ENCODE results near the gene PLEKHF1.
"Not testable (repeated sequence)": the region's sequence is repeated elsewhere in the genome, so short reads cannot be mapped to it uniquely, and the experiment has no call there.

The PLEKHF1 gene

GRCh38 chr19:29625186-29625651 lies 40.0 kb upstream of the PLEKHF1 start:
- H3K4me3 ChIP-seq (ENCODE audit: low read length), result no peak overlapping the region
- no peaks in the 10 kb centered on the region for H3K36me3 ChIP-seq (ENCODE audit: insufficient read depth, low read depth, low read length)
- no peak overlapping the region for H3K27ac ChIP-seq (ENCODE audit: low read length)
- no peaks in the 10 kb centered on the region; the same call in 1 of the 2 replicates for H3K4me1 ChIP-seq (ENCODE audit: insufficient read depth, low read length)
- no peaks in the 10 kb centered on the region; the same call in 1 of the 2 replicates for H3K27me3 ChIP-seq (ENCODE audit: insufficient read depth, low read length)
- H3K9me3 ChIP-seq (ENCODE audit: insufficient read depth, low read depth, low read length), result no peaks in the 10 kb centered on the region
- peak overlapping the region; percentile 41; the same call in 1 of the 2 replicates for H3K9ac ChIP-seq (ENCODE audit: low read depth, low read length)

- Histone ChIP-seq H3K27ac (ENCODE audit: low read length) (no peak overlapping the region), H3K4me1 (ENCODE audit: insufficient read depth, low read length) (no peaks in the 10 kb centered on the region; the same call in 1 of the 2 replicates), H3K36me3 (ENCODE audit: insufficient read depth, low read depth, low read length) (no peaks in the 10 kb centered on the region), H3K9me3 (ENCODE audit: insufficient read depth, low read depth, low read length) (no peaks in the 10 kb centered on the region), H3K4me3 (ENCODE audit: low read length) (no peak overlapping the region), H3K9ac (ENCODE audit: low read depth, low read length) (no peak overlapping the region), H3K27me3 (ENCODE audit: insufficient read depth, low read length) (no peaks in the 10 kb centered on the region)
Measured at GRCh38 chr19:29626386-29626785, 38.9 kb upstream of the PLEKHF1 start.

- H3K4me3 ChIP-seq (ENCODE audit: low read length); H3K27me3 ChIP-seq (ENCODE audit: insufficient read depth, low read length); H3K27ac ChIP-seq (ENCODE audit: low read length); H3K36me3 ChIP-seq (ENCODE audit: insufficient read depth, low read depth, low read length); H3K9me3 ChIP-seq (ENCODE audit: insufficient read depth, low read depth, low read length); H3K4me1 ChIP-seq (ENCODE audit: insufficient read depth, low read length); H3K9ac ChIP-seq (ENCODE audit: low read depth, low read length): not testable (repeated sequence)
Measured at GRCh38 chr19:29626832-29627231, 38.4 kb upstream of the PLEKHF1 start.

- Histone ChIP-seq H3K27me3 (ENCODE audit: insufficient read depth, low read length) (no peaks in the 10 kb centered on the region), H3K9me3 (ENCODE audit: insufficient read depth, low read depth, low read length) (no peaks in the 10 kb centered on the region), H3K36me3 (ENCODE audit: insufficient read depth, low read depth, low read length) (no peaks in the 10 kb centered on the region), H3K9ac (ENCODE audit: low read depth, low read length) (no peak overlapping the region), H3K27ac (ENCODE audit: low read length) (no peak overlapping the region), H3K4me1 (ENCODE audit: insufficient read depth, low read length) (no peaks in the 10 kb centered on the region; the same call in 1 of the 2 replicates), H3K4me3 (ENCODE audit: low read length) (no peak overlapping the region)
Measured at GRCh38 chr19:29628661-29629385, 36.4 kb upstream of the PLEKHF1 start.

- H3K9me3 ChIP-seq (ENCODE audit: insufficient read depth, low read depth, low read length), result no peaks in the 10 kb centered on the region
- no peaks in the 10 kb centered on the region for H3K36me3 ChIP-seq (ENCODE audit: insufficient read depth, low read depth, low read length)
- H3K4me1 ChIP-seq (ENCODE audit: insufficient read depth, low read length), result no peaks in the 10 kb centered on the region; the same call in 1 of the 2 replicates
- no peaks in the 10 kb centered on the region for H3K27me3 ChIP-seq (ENCODE audit: insufficient read depth, low read length)
- no peak overlapping the region for H3K9ac ChIP-seq (ENCODE audit: low read depth, low read length)
- no peak overlapping the region for H3K27ac ChIP-seq (ENCODE audit: low read length)
- no peak overlapping the region for H3K4me3 ChIP-seq (ENCODE audit: low read length)
Measured at GRCh38 chr19:29629836-29630534, 35.3 kb upstream of the PLEKHF1 start.

- Histone ChIP-seq H3K36me3 (ENCODE audit: insufficient read depth, low read depth, low read length) (no peaks in the 10 kb centered on the region), H3K9ac (ENCODE audit: low read depth, low read length) (no peak overlapping the region), H3K4me3 (ENCODE audit: low read length) (no peak overlapping the region), H3K4me1 (ENCODE audit: insufficient read depth, low read length) (no peaks in the 10 kb centered on the region; the same call in 1 of the 2 replicates), H3K9me3 (ENCODE audit: insufficient read depth, low read depth, low read length) (no peaks in the 10 kb centered on the region), H3K27me3 (ENCODE audit: insufficient read depth, low read length) (no peaks in the 10 kb centered on the region), H3K27ac (ENCODE audit: low read length) (no peak overlapping the region)
Measured at GRCh38 chr19:29630655-29631054, 34.6 kb upstream of the PLEKHF1 start.

- Histone ChIP-seq H3K9ac (ENCODE audit: low read depth, low read length) (no peak overlapping the region), H3K9me3 (ENCODE audit: insufficient read depth, low read depth, low read length) (no peaks in the 10 kb centered on the region), H3K27ac (ENCODE audit: low read length) (no peak overlapping the region)
Measured at GRCh38 chr19:29631450-29631849, 33.8 kb upstream of the PLEKHF1 start.

GRCh38 chr19:29634002-29634401 lies 31.3 kb upstream of the PLEKHF1 start:
- Histone ChIP-seq H3K4me1 (ENCODE audit: insufficient read depth, low read length) (no peaks in the 10 kb centered on the region), H3K4me3 (ENCODE audit: low read length) (no peak overlapping the region), H3K36me3 (ENCODE audit: insufficient read depth, low read depth, low read length) (no peaks in the 10 kb centered on the region), H3K9ac (ENCODE audit: low read depth, low read length) (no peak overlapping the region), H3K27ac (ENCODE audit: low read length) (no peak overlapping the region), H3K27me3 (ENCODE audit: insufficient read depth, low read length) (no peaks in the 10 kb centered on the region), H3K9me3 (ENCODE audit: insufficient read depth, low read depth, low read length) (no peaks in the 10 kb centered on the region)

More at GRCh38 chr19:29631450-29631849, 33.8 kb upstream of the PLEKHF1 start:
- Histone ChIP-seq H3K4me3 (ENCODE audit: low read length) (no peak overlapping the region), H3K36me3 (ENCODE audit: insufficient read depth, low read depth, low read length) (no peaks in the 10 kb centered on the region), H3K4me1 (ENCODE audit: insufficient read depth, low read length) (no peaks in the 10 kb centered on the region), H3K27me3 (ENCODE audit: insufficient read depth, low read length) (no peaks in the 10 kb centered on the region)

GRCh38 chr19:29634423-29635130 lies 30.7 kb upstream of the PLEKHF1 start:
- no peaks in the 10 kb centered on the region for H3K4me1 ChIP-seq (ENCODE audit: insufficient read depth, low read length)
- H3K36me3 ChIP-seq (ENCODE audit: insufficient read depth, low read depth, low read length), result no peaks in the 10 kb centered on the region
- H3K27ac ChIP-seq (ENCODE audit: low read length), result no peak overlapping the region
- H3K9ac ChIP-seq (ENCODE audit: low read depth, low read length), result no peak overlapping the region
- no peaks in the 10 kb centered on the region for H3K27me3 ChIP-seq (ENCODE audit: insufficient read depth, low read length)
- no peaks in the 10 kb centered on the region for H3K9me3 ChIP-seq (ENCODE audit: insufficient read depth, low read depth, low read length)
- no peak overlapping the region for H3K4me3 ChIP-seq (ENCODE audit: low read length)

- Histone ChIP-seq H3K4me3 (ENCODE audit: low read length) (no peak overlapping the region), H3K27me3 (ENCODE audit: insufficient read depth, low read length) (no peaks in the 10 kb centered on the region), H3K4me1 (ENCODE audit: insufficient read depth, low read length) (no peaks in the 10 kb centered on the region), H3K27ac (ENCODE audit: low read length) (no peak overlapping the region), H3K9me3 (ENCODE audit: insufficient read depth, low read depth, low read length) (no peaks in the 10 kb centered on the region), H3K9ac (ENCODE audit: low read depth, low read length) (no peak overlapping the region), H3K36me3 (ENCODE audit: insufficient read depth, low read depth, low read length) (no peaks in the 10 kb centered on the region)
Measured at GRCh38 chr19:29635963-29636362, 29.3 kb upstream of the PLEKHF1 start.

- no peaks in the 10 kb centered on the region for H3K9me3 ChIP-seq (ENCODE audit: insufficient read depth, low read depth, low read length)
- no peaks in the 10 kb centered on the region for H3K27me3 ChIP-seq (ENCODE audit: insufficient read depth, low read length)
- no peak overlapping the region for H3K27ac ChIP-seq (ENCODE audit: low read length)
- H3K9ac ChIP-seq (ENCODE audit: low read depth, low read length), result no peak overlapping the region
- H3K36me3 ChIP-seq (ENCODE audit: insufficient read depth, low read depth, low read length), result no peaks in the 10 kb centered on the region
- no peak overlapping the region for H3K4me3 ChIP-seq (ENCODE audit: low read length)
- H3K4me1 ChIP-seq (ENCODE audit: insufficient read depth, low read length), result no peaks in the 10 kb centered on the region
Measured at GRCh38 chr19:29636553-29637360, 28.5 kb upstream of the PLEKHF1 start.

Measured in iPS-20b (cell line).